Endodermal cell (in vitro differentiated cells): ENCODE data around the gene SNAP47. TPM values are rescaled to one million over a fixed set of nuclear protein-coding genes. Genes with fewer than 3 reads are reported as not detected.

ENCODE experiments used
- DNase-seq: peaks from one replicate; pipeline ENCODE4 v3.0.0-alpha.2; 2017
- H3K27ac ChIP-seq: 2 replicates; pipeline ENCODE4 v1.5.1; 2013; ENCODE audit warnings: mild to moderate bottlenecking, low read depth, low read length, moderate library complexity
- H3K27me3 ChIP-seq: 2 replicates; pipeline ENCODE4 v1.6.1; 2013; ENCODE audit warnings: mild to moderate bottlenecking, low read length, moderate library complexity; ENCODE audit not compliant: insufficient read depth, control insufficient read depth, poor library complexity, severe bottlenecking
- H3K36me3 ChIP-seq: 2 replicates; pipeline ENCODE4 v1.7.0; 2013; ENCODE audit warnings: mild to moderate bottlenecking, low read length, moderate library complexity; ENCODE audit not compliant: control insufficient read depth, insufficient read depth
- H3K4me1 ChIP-seq: one replicate; pipeline ENCODE4 v1.7.0; 2013; ENCODE audit warnings: low read length; ENCODE audit not compliant: control insufficient read depth, insufficient read depth
- H3K4me3 ChIP-seq: 2 replicates; pipeline ENCODE4 v1.5.1; 2013; ENCODE audit warnings: mild to moderate bottlenecking, low read length, moderate library complexity
- H3K9ac ChIP-seq: 2 replicates; pipeline ENCODE4 v1.6.1; 2013; ENCODE audit warnings: mild to moderate bottlenecking, low read length, moderate library complexity; ENCODE audit not compliant: poor library complexity, severe bottlenecking; ENCODE audit errors: extremely low read depth
- H3K9me3 ChIP-seq: 2 replicates; pipeline ENCODE4 v1.6.1; 2013; ENCODE audit warnings: mild to moderate bottlenecking, low read length, moderate library complexity; ENCODE audit not compliant: control insufficient read depth
- H3K27ac Mint-ChIP-seq: 2 replicates; pipeline ENCODE4 v1.8.0; 2020; ENCODE audit warnings: mixed read lengths
- H3K27me3 Mint-ChIP-seq: 2 replicates; pipeline ENCODE4 v1.8.0; 2021; ENCODE audit warnings: mild to moderate bottlenecking, mixed read lengths; ENCODE audit not compliant: insufficient read depth
- H3K36me3 Mint-ChIP-seq: 2 replicates; pipeline ENCODE4 v1.8.0; 2020; ENCODE audit warnings: low read depth, mixed read lengths
- H3K4me1 Mint-ChIP-seq: 2 replicates; pipeline ENCODE4 v1.8.0; 2020; ENCODE audit warnings: mixed read lengths
- H3K4me3 Mint-ChIP-seq: 2 replicates; pipeline ENCODE4 v1.8.0; 2020; ENCODE audit warnings: mild to moderate bottlenecking, moderate library complexity, mixed read lengths
- H3K9me3 Mint-ChIP-seq: 2 replicates; pipeline ENCODE4 v1.8.0; 2020; ENCODE audit warnings: mild to moderate bottlenecking, mixed read lengths
- CTCF ChIP-seq: fragments of 200-600 bp; sonication (generic); conservative IDR thresholded peaks from 2 replicates; pipeline ENCODE4 v1.5.0; 2021; ENCODE audit warnings: antibody characterized with exemption, mild to moderate bottlenecking
- WGBS, 2 experiments: methylation state at CpG; one replicate each; pipeline versions ENCODE4 v1.1.5 to v1.1.7; 2013; ENCODE audit warnings: missing lambda C conversion rate in 2 of 2, mixed read lengths in 1 of 2; ENCODE audit not compliant: insufficient coverage in 1 of 2, insufficient read length in 1 of 2; 5-methylcytosine and 5-hydroxymethylcytosine counted together
- total RNA-seq, 2 donors: library from RNA; stranded (reverse); fragmentation: NEBNext Ultra II Directional in 1 of 2; extraction: Animal tissue kit (Norgen Biotek cat#: 25700) in 1 of 2; gene quantifications; 2 replicates in 1 of 2; 3 replicates in 1 of 2; pipeline ENCODE4 v1.2.1, GENCODE V29; 2021

Gene SNAP47
- total RNA-seq, 2 donors from 2014 or later, result 42.5 to 46.6 TPM

GRCh38 chr1:227790034-227790400, 54.8 kb downstream of the SNAP47 start:
- H3K36me3 Mint-ChIP-seq, result no peaks in the 10 kb centered on the region
- H3K4me1 ChIP-seq, result peaks cover 8% of the 10 kb centered on the region
- TF ChIP-seq CTCF, result no peak
- no peak overlapping the region for H3K9ac ChIP-seq
- H3K4me3 ChIP-seq, result no peak overlapping the region
- H3K27ac Mint-ChIP-seq, result no peak overlapping the region
- 86 to 93% methylated on average over 2 of the region's 2 CpGs for WGBS, 2 experiments
- peaks cover 46% of the 10 kb centered on the region for H3K27me3 Mint-ChIP-seq
- H3K27ac ChIP-seq, result no peak overlapping the region
- H3K4me3 Mint-ChIP-seq, result no peak overlapping the region
- no peaks in the 10 kb centered on the region for H3K9me3 Mint-ChIP-seq
- H3K4me1 Mint-ChIP-seq, result peaks cover 8% of the 10 kb centered on the region
- DNase-seq, result no peak
- no peaks in the 10 kb centered on the region for H3K9me3 ChIP-seq
- no peaks in the 10 kb centered on the region for H3K36me3 ChIP-seq
- H3K27me3 ChIP-seq, result peaks cover 47% of the 10 kb centered on the region

- Histone ChIP-seq H3K36me3 (no peaks in the 10 kb centered on the region), H3K4me3 (no peak overlapping the region), H3K9ac (no peak overlapping the region), H3K4me1 (peaks cover 8% of the 10 kb centered on the region), H3K27ac (no peak overlapping the region), H3K9me3 (no peaks in the 10 kb centered on the region), H3K27me3 (peaks cover 41% of the 10 kb centered on the region)
- Mint-ChIP-seq H3K27ac (no peak overlapping the region), H3K36me3 (no peaks in the 10 kb centered on the region), H3K4me1 (peaks cover 8% of the 10 kb centered on the region), H3K4me3 (no peak overlapping the region), H3K9me3 (no peaks in the 10 kb centered on the region), H3K27me3 (peaks cover 40% of the 10 kb centered on the region)
- peak; percentile 37 for DNase-seq
- TF ChIP-seq CTCF, result no peak
- WGBS, 2 experiments, result 92 to 93% methylated on average over 4 of the region's 4 CpGs
These were observed 55.6 kb downstream of the SNAP47 start for GRCh38 chr1:227790868-227791267.

- peaks cover 34% of the 10 kb centered on the region for H3K27me3 ChIP-seq
- DNase-seq, result no peak
- H3K27ac Mint-ChIP-seq, result no peak overlapping the region
- H3K9me3 Mint-ChIP-seq, result no peaks in the 10 kb centered on the region
- H3K36me3 Mint-ChIP-seq, result no peaks in the 10 kb centered on the region
- no peak overlapping the region for H3K9ac ChIP-seq
- H3K27ac ChIP-seq, result no peak overlapping the region
- H3K4me1 ChIP-seq, result peaks cover 8% of the 10 kb centered on the region
- H3K36me3 ChIP-seq, result no peaks in the 10 kb centered on the region
- no peak overlapping the region for H3K4me3 Mint-ChIP-seq
- H3K27me3 Mint-ChIP-seq, result peaks cover 33% of the 10 kb centered on the region
- H3K4me3 ChIP-seq, result no peak overlapping the region
- 93 to 95% methylated on average over 2 to 6 of the region's 6 CpGs for WGBS, 2 experiments
- no peaks in the 10 kb centered on the region for H3K9me3 ChIP-seq
- H3K4me1 Mint-ChIP-seq, result peaks cover 8% of the 10 kb centered on the region
- TF ChIP-seq CTCF, result no peak
These were observed 56.3 kb downstream of the SNAP47 start for GRCh38 chr1:227791425-227792143.
